Measurements from ENCODE around the gene C16orf46.

The C16orf46 gene

DNA sequence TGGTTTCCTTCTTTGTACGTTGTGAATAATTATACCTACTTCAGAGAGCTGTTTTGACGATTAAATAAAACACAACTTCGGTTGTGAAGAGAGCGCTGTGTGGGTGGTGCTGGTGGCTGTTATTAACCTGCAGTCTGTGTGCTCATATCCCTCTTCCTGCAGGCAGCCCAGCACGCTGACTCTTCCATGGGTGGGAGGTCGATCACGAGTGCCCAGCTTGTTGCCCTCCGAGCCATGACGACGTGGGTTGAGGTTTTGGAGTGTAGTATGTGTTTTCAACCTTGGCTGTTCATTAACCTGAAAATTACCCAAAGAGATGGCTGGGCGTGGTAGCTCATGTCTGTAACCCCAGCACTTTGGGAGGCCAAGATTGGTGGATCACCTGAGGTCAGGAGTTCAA, 30.5 kb upstream of the C16orf46 start:
- no peak overlapping the region for H3K27ac ChIP-seq
- TF ChIP-seq, protein P1, sequence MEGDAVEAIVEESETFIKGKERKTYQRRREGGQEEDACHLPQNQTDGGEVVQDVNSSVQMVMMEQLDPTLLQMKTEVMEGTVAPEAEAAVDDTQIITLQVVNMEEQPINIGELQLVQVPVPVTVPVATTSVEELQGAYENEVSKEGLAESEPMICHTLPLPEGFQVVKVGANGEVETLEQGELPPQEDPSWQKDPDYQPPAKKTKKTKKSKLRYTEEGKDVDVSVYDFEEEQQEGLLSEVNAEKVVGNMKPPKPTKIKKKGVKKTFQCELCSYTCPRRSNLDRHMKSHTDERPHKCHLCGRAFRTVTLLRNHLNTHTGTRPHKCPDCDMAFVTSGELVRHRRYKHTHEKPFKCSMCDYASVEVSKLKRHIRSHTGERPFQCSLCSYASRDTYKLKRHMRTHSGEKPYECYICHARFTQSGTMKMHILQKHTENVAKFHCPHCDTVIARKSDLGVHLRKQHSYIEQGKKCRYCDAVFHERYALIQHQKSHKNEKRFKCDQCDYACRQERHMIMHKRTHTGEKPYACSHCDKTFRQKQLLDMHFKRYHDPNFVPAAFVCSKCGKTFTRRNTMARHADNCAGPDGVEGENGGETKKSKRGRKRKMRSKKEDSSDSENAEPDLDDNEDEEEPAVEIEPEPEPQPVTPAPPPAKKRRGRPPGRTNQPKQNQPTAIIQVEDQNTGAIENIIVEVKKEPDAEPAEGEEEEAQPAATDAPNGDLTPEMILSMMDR (conservative IDR thresholded peaks at IDR 0.05), result no peak

- TF ChIP-seq, protein P1 (conservative IDR thresholded peaks at IDR 0.05), result no peak
- no peak overlapping the region for H3K27ac ChIP-seq
Observed at GRCh38 chr16:81106826-81107503, 29.9 kb upstream of the C16orf46 start.

DNA sequence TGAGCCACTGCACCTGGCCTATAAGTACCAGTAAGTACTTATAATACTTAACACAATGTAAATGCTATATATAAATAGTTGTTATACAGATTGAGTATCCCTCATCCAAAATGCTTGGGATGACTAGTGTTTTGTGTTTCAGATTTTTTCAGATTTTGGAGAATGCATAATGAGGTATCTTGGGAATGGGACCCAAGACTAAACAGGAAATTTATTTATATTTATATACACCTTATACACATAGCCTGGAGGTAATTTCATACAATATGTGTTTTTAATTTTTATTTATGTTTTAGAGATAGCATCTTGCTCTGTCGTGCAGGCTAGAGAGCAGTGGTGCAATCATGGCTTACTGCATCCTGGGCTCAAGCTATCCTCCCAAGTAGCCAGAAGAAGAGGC, 28.9 kb upstream of the C16orf46 start:
- TF ChIP-seq, protein P1 (conservative IDR thresholded peaks at IDR 0.05), result no peak
- H3K27ac ChIP-seq, result no peak overlapping the region

- TF ChIP-seq, protein P1 (conservative IDR thresholded peaks at IDR 0.05), result no peak
- no peak overlapping the region for H3K27ac ChIP-seq
Observed at GRCh38 chr16:81101702-81102101, 24.7 kb upstream of the C16orf46 start.

GRCh38 chr16:81099958-81100357, 22.9 kb upstream of the C16orf46 start:
- TF ChIP-seq, protein P1 (conservative IDR thresholded peaks at IDR 0.05), result no peak
- no peak overlapping the region for H3K27ac ChIP-seq

GRCh38 chr16:81097230-81097629, 20.2 kb upstream of the C16orf46 start:
- TF ChIP-seq, protein P1 (conservative IDR thresholded peaks at IDR 0.05), result no peak
- peak overlapping the region; percentile 15; the same call in 1 of the 2 replicates for H3K27ac ChIP-seq

DNA sequence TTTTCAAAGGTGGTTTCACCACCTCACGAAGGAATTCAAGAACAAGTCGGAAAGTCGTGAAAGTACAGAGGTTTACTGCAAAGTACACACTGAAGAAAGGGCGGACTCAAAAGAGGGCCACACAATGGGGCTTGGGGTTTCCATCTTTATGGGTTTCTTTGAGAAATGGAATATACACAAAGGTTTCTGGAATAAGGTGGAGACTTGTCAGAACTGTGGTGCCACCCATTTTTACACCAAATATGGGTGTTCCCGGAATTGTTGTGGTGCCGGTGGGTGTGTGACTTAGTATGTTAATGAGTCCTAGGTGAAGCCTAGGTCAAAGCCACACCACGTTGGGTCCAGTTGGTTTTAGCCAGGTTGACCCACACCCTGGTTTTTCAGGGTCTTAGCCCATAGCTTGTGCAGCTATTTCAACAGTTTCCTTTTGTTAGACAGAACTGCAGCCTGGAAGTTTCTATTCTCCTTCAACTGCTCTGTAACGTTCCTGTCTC, 19.7 kb upstream of the C16orf46 start:
- peak overlapping the region; percentile 15; the same call in 1 of the 2 replicates for H3K27ac ChIP-seq

More for the DNA sequence above, 19.7 kb upstream of the C16orf46 start:
- TF ChIP-seq, protein P1 (conservative IDR thresholded peaks at IDR 0.05), result no peak

Data from VCaP (cell line).